Stimulated activated naive B cell treated with anti-CD40 and anti-IgM and Interleukin-4, amounts not matched to agents 10 μg/mL and 1 μg/mL and 100 μg/mL, for 72 hours (primary cell): ENCODE results near the gene CERS6.
A peak's percentile ranks its signal among the peaks of the same experiment; 100 is the strongest.

Experiments
- ATAC-seq, 2 donors: fragments of 150-1000 bp; cut with Tn5 transposase; replicated peaks; 2 replicates each; pipeline ENCODE4 v1.10.0; 2021; ENCODE audit warnings: moderate library complexity in 1 of 2
- DNase-seq: peaks from one replicate; pipeline ENCODE4 v3.0.0; 2021
- H3K27ac Mint-ChIP-seq: one replicate; pipeline ENCODE4 v1.8.0; 2022; ENCODE audit warnings: mild to moderate bottlenecking, mixed read lengths
- H3K27me3 Mint-ChIP-seq, 2 donors: one replicate each; pipeline ENCODE4 v1.8.0; 2022; ENCODE audit warnings: mixed read lengths in 2 of 2
- H3K36me3 Mint-ChIP-seq, 2 donors: one replicate each; pipeline ENCODE4 v1.8.0; 2022; ENCODE audit warnings: mixed read lengths in 2 of 2, mild to moderate bottlenecking in 1 of 2
- H3K4me1 Mint-ChIP-seq, 2 donors: one replicate each; pipeline ENCODE4 v1.8.0; 2022; ENCODE audit warnings: mixed read lengths in 2 of 2, mild to moderate bottlenecking in 1 of 2
- H3K4me3 Mint-ChIP-seq, 2 donors: one replicate each; pipeline ENCODE4 v1.8.0; 2022; ENCODE audit warnings: mild to moderate bottlenecking in 2 of 2, mixed read lengths in 2 of 2, moderate library complexity in 1 of 2
- H3K9me3 Mint-ChIP-seq, 2 donors: one replicate each; pipeline ENCODE4 v1.8.0; 2022; ENCODE audit warnings: mixed read lengths in 2 of 2, mild to moderate bottlenecking in 1 of 2

Gene CERS6

DNA sequence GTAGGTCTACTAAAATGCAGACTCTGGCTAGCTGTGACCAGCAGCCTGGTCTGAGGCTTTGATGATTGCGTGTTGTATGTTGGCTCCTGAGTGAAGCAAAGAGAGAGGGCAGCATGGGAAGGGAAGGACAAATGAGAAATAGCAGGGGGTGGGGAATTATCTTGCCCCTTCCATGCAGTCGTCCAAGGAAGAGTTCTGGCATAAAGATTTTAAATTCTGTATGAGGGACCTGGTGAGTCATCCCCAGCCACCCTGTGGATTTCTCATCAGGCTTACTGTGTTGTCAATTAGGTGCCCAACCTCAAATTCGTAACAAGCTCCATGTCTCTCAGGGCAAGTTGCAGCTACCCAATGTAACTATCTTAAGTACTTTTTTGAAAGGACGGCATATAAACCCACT is 274.3 kb downstream of the CERS6 start:
- DNase-seq (no peak), ATAC-seq (no peak)
- H3K27ac Mint-ChIP-seq = no peak overlapping the region
- H3K27me3 Mint-ChIP-seq = no peaks in the 10 kb centered on the region
- no peaks in the 10 kb centered on the region for H3K9me3 Mint-ChIP-seq
- no peak overlapping the region for H3K4me3 Mint-ChIP-seq
- peaks cover 6 to 13% of the 10 kb centered on the region in 2 donors for H3K36me3 Mint-ChIP-seq
- peaks cover 2 to 4% of the 10 kb centered on the region in 2 donors for H3K4me1 Mint-ChIP-seq

DNA sequence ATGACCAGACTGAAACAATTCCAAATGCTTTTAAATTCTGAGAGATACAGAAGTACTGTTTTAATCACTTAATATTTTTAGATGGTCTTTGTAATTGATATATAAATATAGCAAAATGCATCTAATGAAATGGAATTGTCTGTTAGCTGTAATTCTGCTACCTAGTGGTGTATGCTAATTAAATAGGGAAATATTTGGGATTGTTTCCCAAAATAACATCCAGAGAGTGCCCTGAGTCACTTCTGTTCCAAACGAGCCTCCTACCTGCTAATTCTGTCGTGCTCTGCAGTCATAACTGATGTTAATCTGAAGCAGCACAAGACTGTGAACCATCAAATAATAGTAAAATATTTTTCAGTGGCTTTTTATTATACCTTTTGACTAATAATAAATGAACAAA is 274.9 kb downstream of the CERS6 start:
- DNase-seq (no peak), ATAC-seq (no peak)
- H3K4me1 Mint-ChIP-seq = peaks cover 2 to 4% of the 10 kb centered on the region in 2 donors
- no peaks in the 10 kb centered on the region for H3K9me3 Mint-ChIP-seq
- no peak overlapping the region for H3K27ac Mint-ChIP-seq
- H3K27me3 Mint-ChIP-seq = no peaks in the 10 kb centered on the region
- H3K4me3 Mint-ChIP-seq = no peak overlapping the region
- H3K36me3 Mint-ChIP-seq = peaks cover 6 to 13% of the 10 kb centered on the region in 2 donors

DNA sequence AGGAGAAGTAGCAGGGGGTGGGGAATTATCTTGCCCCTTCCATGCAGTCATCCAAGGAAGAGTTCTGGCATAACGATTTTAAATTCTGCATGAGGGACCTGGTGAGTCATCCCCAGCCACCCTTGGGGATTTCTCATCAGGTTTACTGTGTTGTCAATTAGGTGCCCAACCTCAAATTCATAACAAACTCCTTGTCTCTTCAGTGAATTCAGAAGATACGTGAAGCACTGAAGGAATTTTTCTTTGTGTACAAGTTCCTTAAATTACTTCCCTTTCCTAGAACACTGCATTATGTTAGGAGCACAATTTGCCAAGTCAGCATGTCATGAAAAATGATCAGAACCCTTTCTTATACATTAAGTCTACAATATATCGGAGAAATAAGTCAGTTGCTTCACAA is 275.5 kb downstream of the CERS6 start:
- no peak for DNase-seq
- H3K27me3 Mint-ChIP-seq = no peaks in the 10 kb centered on the region
- peaks cover 2 to 4% of the 10 kb centered on the region in 2 donors for H3K4me1 Mint-ChIP-seq
- ATAC-seq = no peak
- H3K27ac Mint-ChIP-seq = no peak overlapping the region
- H3K9me3 Mint-ChIP-seq = no peaks in the 10 kb centered on the region
- H3K4me3 Mint-ChIP-seq = no peak overlapping the region
- H3K36me3 Mint-ChIP-seq = peaks cover 6 to 13% of the 10 kb centered on the region in 2 donors

DNA sequence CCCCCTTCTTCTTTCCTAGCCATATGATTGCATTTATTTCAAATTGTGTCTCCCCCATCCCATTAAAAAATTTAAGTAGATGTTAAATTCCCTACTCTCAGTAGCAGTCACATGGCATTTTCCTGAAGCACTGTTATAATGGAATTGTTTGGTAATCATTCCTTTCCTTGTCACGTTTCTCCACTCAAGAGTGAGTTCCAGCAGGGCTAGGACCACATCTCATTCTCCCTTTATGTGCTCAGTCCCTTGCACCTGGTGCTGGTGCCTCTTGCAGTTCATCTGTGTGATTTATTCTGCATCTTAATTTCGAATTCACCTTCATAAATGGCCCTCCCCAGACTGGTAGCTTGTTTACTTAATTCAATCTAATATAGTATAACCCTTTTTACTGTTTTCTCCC is 276.0 kb downstream of the CERS6 start:
- DNase-seq = no peak
- no peaks in the 10 kb centered on the region for H3K27me3 Mint-ChIP-seq
- peaks cover 2 to 4% of the 10 kb centered on the region in 2 donors for H3K4me1 Mint-ChIP-seq
- no peak overlapping the region for H3K4me3 Mint-ChIP-seq
- ATAC-seq = no peak
- no peak overlapping the region for H3K27ac Mint-ChIP-seq
- H3K36me3 Mint-ChIP-seq = peaks cover 6 to 17% of the 10 kb centered on the region in 2 donors
- no peaks in the 10 kb centered on the region for H3K9me3 Mint-ChIP-seq

DNA sequence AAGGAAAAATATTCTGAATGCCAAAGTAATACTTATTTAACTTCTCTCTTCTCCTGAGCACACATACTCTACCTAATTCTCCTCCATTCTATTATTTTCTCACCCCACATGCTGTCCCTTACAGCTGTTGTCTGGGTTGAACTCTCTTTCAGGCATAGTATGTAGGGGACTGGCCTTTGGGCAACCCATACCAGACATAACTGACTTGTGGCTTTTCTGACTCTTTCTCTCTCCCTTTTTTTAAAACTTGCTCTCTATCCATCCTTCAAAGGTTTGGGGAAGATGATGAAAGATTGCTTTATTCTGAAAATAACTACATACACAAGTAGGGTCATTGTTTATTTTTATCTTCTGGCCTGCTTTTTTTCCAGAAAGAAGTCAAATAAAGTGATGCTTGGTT is 276.4 kb downstream of the CERS6 start:
- no peak for ATAC-seq
- Mint-ChIP-seq H3K4me3 (no peak overlapping the region), H3K9me3 (no peaks in the 10 kb centered on the region), H3K36me3 (peaks cover 6 to 17% of the 10 kb centered on the region in 2 donors), H3K27me3 (no peaks in the 10 kb centered on the region), H3K4me1 (peaks cover 2 to 4% of the 10 kb centered on the region in 2 donors), H3K27ac (no peak overlapping the region)
- no peak for DNase-seq

DNA sequence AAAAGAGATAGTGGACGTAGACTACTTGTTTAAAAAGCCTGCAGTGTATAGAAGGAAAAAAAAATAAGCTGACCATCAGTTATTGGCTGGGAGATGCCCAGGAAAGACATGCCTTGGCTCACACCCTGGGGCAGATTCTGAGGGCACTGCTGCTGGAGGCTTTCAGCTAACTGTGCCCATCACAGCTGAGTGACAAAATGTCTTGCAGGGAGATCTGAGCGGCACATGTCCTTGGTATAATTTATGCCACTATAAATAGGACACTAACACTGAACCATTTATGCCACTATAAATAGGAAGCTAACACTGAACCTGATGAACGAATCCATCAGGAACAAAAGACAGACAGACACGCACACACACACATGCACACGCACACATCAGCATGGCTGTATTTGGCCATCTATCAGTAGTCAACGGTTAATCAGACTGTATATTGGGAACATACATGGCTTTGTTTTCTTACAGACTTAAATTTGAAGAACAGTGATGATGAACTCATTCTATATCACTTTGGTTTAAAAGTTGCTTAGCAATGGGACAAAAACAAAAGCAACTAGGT is 278.2 kb downstream of the CERS6 start:
- H3K27me3 Mint-ChIP-seq = no peaks in the 10 kb centered on the region
- DNase-seq = no peak
- H3K36me3 Mint-ChIP-seq = peaks cover 6 to 12% of the 10 kb centered on the region in 2 donors
- no peaks in the 10 kb centered on the region for H3K9me3 Mint-ChIP-seq
- ATAC-seq = no peak
- no peak overlapping the region for H3K27ac Mint-ChIP-seq
- H3K4me3 Mint-ChIP-seq = no peak overlapping the region
- peaks cover 2 to 4% of the 10 kb centered on the region in 2 donors for H3K4me1 Mint-ChIP-seq

DNA sequence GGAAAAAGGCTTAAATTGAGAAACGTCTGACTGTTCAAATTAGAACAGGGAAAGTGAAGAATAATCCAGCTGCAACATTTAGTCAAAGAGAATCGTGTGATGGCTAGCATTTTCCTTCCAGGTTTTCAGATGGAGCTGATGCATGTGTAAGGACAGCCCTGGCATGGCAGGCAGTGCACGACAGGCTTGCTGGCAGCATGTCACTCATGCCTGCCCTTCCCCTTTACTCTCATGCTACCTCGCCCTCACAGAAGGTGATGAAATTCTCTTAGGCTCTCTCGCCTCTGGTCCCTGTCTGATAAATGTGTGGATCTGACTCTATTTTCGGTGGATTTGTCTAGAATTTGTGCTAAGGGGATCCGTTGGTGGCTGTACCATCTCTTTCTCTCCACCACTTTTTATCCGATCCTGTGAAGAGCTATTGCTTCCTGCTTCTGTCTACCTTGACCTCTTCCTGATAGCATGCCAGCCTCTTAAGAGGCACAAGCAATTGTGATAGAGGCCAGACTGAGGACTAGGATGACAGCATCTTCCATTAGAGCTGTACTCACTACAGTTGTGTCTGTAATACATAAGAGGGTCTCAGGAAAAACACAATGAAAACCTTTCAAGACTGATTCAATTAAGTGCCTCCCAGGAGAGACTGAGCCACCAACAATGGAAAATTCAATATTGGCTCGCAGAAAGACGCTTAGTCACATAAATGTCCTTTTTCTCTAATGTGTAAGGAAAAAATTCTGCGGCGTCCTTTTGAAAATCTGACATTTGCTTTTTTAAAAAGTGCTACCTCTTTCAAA is 280.8 kb downstream of the CERS6 start:
- Mint-ChIP-seq H3K27ac (peak overlapping the region; percentile 28), H3K4me3 (no peak overlapping the region), H3K36me3 (peaks cover 3 to 13% of the 10 kb centered on the region in 2 donors), H3K4me1 (peaks cover 0 to 2% of the 10 kb centered on the region in 2 donors), H3K9me3 (no peaks in the 10 kb centered on the region), H3K27me3 (no peaks in the 10 kb centered on the region)
- no peak for DNase-seq
- ATAC-seq = no peak

DNA sequence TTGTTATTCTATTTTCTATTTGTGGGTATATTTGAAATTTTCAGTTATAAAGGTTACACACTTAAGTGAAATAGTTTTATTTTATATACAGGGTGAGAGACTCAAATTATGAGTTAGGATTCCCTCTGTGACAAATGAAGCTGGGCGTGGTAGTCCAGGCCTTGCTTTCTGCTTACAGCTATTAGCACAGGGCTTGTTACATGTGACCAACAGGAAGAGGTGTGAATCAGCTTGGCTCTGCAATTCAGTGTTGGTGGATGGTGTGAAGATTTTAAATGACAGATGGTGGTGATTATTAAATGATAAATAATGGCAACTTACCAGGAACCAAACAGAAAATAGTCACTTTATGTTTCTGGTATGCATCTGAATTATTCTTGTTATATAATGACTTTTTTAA is 282.0 kb downstream of the CERS6 start:
- DNase-seq (no peak), ATAC-seq (no peak)
- Mint-ChIP-seq H3K4me3 (no peak overlapping the region), H3K9me3 (no peaks in the 10 kb centered on the region), H3K36me3 (peaks cover 3 to 13% of the 10 kb centered on the region in 2 donors), H3K27me3 (no peaks in the 10 kb centered on the region), H3K4me1 (peaks cover 0 to 2% of the 10 kb centered on the region in 2 donors), H3K27ac (no peak overlapping the region)

DNA sequence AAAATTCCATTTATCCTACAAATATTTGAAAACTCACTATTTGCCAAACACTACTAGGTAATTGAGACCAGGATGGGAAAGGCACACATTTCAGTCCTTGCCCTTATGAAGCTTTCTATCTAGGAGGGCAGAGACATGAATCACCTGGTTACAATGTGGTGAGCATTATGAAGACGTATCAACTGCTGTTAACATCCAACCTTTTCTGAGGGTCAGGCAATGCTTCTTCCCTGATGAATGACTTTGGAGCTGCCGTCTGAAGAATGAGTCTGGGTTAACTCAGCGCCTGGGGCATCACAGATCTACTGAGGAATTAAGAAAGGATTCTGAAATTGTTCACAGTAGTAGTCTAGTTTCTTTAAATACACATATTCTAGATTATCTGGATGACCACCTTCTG is 284.3 kb downstream of the CERS6 start:
- no peak overlapping the region for H3K27ac Mint-ChIP-seq
- no peaks in the 10 kb centered on the region for H3K27me3 Mint-ChIP-seq
- peaks cover 7 to 14% of the 10 kb centered on the region in 2 donors for H3K36me3 Mint-ChIP-seq
- DNase-seq = no peak
- peaks cover 0 to 2% of the 10 kb centered on the region in 2 donors for H3K4me1 Mint-ChIP-seq
- ATAC-seq = no peak
- no peak overlapping the region for H3K4me3 Mint-ChIP-seq
- H3K9me3 Mint-ChIP-seq = no peaks in the 10 kb centered on the region

DNA sequence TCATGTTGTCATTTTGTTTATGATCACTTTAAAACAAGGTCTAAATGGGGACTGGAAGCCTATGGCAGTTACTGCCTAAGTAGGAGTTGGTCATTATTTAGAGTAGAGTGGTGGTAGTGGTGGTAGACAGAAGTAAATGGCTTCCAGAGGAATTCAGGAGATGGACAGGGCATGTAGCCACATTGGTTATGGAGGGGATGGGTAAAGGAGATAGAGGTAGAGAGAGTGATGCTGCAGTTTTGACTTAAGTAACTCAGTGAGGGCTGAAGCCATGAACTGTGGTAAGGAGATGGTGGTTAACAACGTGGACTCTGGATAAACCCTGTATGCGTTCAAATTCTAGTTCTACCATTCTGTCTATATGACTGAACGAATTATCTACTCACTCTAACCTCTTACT is 284.7 kb downstream of the CERS6 start:
- H3K4me1 Mint-ChIP-seq = peaks cover 0 to 4% of the 10 kb centered on the region in 2 donors
- DNase-seq (no peak), ATAC-seq (no peak)
- H3K4me3 Mint-ChIP-seq = no peak overlapping the region
- no peak overlapping the region for H3K27ac Mint-ChIP-seq
- no peaks in the 10 kb centered on the region for H3K9me3 Mint-ChIP-seq
- peaks cover 9 to 17% of the 10 kb centered on the region in 2 donors for H3K36me3 Mint-ChIP-seq
- no peaks in the 10 kb centered on the region for H3K27me3 Mint-ChIP-seq

DNA sequence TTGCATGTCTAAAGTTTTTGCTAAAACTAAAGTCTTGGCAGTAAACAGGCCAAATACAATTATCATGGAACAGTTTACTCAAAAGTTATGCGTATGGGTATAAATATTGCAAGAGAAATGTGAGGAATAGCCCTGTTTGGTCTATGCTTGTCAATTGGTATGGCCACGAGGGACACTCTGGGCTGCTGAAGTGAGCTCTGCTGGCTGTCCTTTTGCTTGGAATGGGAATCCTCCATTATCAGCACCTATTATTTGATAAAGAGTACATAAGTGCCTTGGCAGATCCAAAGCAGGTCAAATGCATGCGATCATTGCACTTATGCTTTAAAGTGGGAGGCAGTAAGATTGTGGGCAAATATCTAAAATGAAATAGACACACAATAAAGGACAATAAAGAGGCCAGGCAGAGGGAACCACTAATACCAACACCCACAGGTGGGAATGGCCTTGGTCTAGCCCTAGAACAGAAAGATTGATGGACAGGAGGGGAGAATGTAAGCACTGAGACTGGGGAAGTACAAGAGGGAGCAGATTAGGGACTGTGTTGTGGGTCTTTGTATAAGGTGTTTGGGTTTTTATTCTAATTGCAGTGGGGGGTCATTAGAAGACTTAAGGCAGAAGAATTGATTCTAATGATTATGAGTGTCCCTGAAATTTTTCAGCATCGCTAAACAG is 286.3 kb downstream of the CERS6 start:
- Mint-ChIP-seq H3K4me1 (peaks cover 0 to 2% of the 10 kb centered on the region in 2 donors), H3K27me3 (no peaks in the 10 kb centered on the region)

DNA sequence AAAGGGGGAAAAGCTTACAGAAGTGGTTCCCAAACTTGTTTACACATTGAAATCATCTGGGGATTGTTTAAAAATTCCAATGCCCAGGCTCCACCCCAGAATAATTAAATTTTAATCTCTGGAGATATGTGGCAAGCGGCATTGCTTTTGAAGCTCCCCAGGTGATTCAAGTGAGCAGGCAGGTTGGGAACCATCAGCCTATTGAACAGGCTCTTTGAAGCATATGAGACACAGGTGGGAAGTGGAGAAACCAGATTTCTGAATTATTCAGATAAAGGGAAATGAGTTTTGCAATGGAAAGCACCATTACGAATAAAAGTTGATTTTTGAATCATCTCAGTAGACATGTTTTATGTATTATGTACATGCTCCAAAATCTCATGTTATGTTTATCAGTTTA is 288.8 kb downstream of the CERS6 start:
- peaks cover 7 to 14% of the 10 kb centered on the region in 2 donors for H3K36me3 Mint-ChIP-seq
- H3K27ac Mint-ChIP-seq = no peak overlapping the region
- H3K9me3 Mint-ChIP-seq = no peaks in the 10 kb centered on the region
- no peak for DNase-seq
- ATAC-seq = peak in 1 of 2 donors; percentile 31
- H3K4me3 Mint-ChIP-seq = no peak overlapping the region
- peaks cover 3 to 6% of the 10 kb centered on the region in 2 donors for H3K4me1 Mint-ChIP-seq
- H3K27me3 Mint-ChIP-seq = no peaks in the 10 kb centered on the region

More for the DNA sequence above, 286.3 kb downstream of the CERS6 start:
- Mint-ChIP-seq H3K36me3 (peaks cover 10 to 15% of the 10 kb centered on the region in 2 donors), H3K9me3 (no peaks in the 10 kb centered on the region), H3K27ac (no peak overlapping the region), H3K4me3 (no peak overlapping the region)
- no peak for DNase-seq
- ATAC-seq = no peak

DNA sequence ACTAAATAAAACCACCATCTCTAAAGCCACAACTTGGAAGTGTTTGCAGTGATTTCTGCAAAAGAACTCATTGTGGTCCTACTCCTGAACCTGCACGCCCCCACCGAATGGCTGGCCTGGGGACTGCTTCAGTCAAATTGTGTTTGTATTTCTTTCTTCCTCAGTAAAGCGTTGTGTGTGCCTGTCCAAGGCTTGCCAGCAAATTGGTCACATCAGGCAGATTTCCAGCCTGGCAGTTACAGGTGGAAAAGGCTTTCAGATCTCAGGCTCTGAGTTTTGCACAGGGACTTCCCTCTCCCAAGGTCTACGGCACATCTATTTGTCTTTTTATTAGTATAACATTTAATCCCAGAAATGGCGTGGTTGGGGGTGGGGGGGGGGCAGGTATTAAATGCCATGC is 292.4 kb downstream of the CERS6 start:
- no peak for ATAC-seq
- Mint-ChIP-seq H3K4me1 (peaks cover 3 to 12% of the 10 kb centered on the region in 2 donors), H3K36me3 (peaks cover 11 to 16% of the 10 kb centered on the region in 2 donors), H3K9me3 (no peaks in the 10 kb centered on the region), H3K4me3 (no peak overlapping the region), H3K27ac (no peak overlapping the region), H3K27me3 (no peaks in the 10 kb centered on the region)
- DNase-seq = no peak

DNA sequence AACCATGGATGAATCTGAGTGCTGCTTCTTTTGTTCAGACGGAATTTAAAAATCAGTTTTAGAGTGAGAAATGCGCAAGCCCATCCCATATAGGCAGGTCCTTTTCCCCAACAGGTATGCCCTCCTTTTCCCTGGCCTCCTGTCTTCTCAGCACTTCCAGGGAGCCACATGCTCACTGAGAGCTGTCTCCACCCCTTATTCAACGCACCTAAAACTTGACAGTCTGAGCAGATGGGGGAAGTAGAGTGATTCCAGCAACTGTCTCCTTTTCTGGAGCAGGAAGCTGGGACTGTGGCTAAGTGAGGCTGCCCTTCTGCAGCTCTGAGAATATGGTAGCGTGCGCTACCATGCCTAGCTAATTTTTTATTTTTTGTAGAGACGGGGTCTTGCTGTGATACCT is 293.2 kb downstream of the CERS6 start:
- no peak for DNase-seq
- Mint-ChIP-seq H3K9me3 (no peaks in the 10 kb centered on the region), H3K27ac (no peak overlapping the region), H3K27me3 (no peaks in the 10 kb centered on the region), H3K4me1 (peaks cover 3 to 12% of the 10 kb centered on the region in 2 donors), H3K4me3 (no peak overlapping the region), H3K36me3 (peaks cover 15 to 21% of the 10 kb centered on the region in 2 donors)
- ATAC-seq = no peak
